Duodenal mucosa (tissue), 2 donors: ENCODE data around the gene TPT1.
A peak's percentile ranks its signal among the peaks of the same experiment; 100 is the strongest.

Experiments
- H3K27ac ChIP-seq: one replicate; pipeline ENCODE4 v1.7.0; 2013; ENCODE audit warnings: low read depth, low read length
- H3K27me3 ChIP-seq, 2 donors: one replicate each; pipeline ENCODE4 v1.7.0; 2013; ENCODE audit warnings: low read length in 2 of 2, control low read depth in 1 of 2; ENCODE audit not compliant: insufficient read depth in 2 of 2, control insufficient read depth in 1 of 2
- H3K36me3 ChIP-seq, 2 donors: one replicate each; pipeline ENCODE4 v1.7.0; 2013; ENCODE audit warnings: low read length in 2 of 2, control low read depth in 1 of 2; ENCODE audit not compliant: insufficient read depth in 2 of 2, control insufficient read depth in 1 of 2
- H3K4me1 ChIP-seq, 2 donors: one replicate each; pipeline ENCODE4 v1.7.0; 2013; ENCODE audit warnings: low read length in 2 of 2, control low read depth in 1 of 2; ENCODE audit not compliant: insufficient read depth in 2 of 2, control insufficient read depth in 1 of 2
- H3K4me3 ChIP-seq, 2 donors: one replicate each; pipeline ENCODE4 v1.7.0; 2013; ENCODE audit warnings: low read length in 2 of 2, low read depth in 1 of 2
- H3K9ac ChIP-seq, 2 donors: one replicate each; pipeline ENCODE4 v1.7.0; 2013; ENCODE audit warnings: low read length in 2 of 2, low read depth in 1 of 2
- H3K9me3 ChIP-seq, 2 donors: one replicate each; pipeline ENCODE4 v1.7.0; 2013; ENCODE audit warnings: low read length in 2 of 2, control low read depth in 1 of 2; ENCODE audit not compliant: control insufficient read depth in 1 of 2

The TPT1 gene

DNA sequence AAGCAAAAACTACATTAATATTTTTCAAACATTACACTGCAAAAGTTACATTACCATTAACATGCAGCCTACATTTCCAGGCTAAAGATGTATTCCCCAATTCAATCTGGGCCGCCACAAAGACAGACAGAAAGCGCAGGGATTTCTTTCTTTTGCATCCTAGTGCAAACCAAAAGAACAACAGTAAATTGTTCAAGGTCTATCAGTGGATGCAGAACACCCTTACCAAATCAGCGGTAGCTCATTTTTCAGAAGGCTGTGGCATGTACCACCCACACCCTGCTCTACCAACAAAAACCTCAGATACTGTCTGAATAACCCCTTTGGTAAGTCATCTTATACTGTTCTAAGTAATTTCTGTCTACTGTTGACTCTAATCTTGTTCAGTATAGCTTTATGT is 3.6 kb downstream of the TPT1 start:
- Histone ChIP-seq H3K9me3 (no peaks in the 10 kb centered on the region), H3K4me3 (peak overlapping the region in 1 of 2 donors; percentile 93), H3K4me1 (peaks cover 56 to 58% of the 10 kb centered on the region in 2 donors), H3K27ac (no peak overlapping the region), H3K27me3 (no peaks in the 10 kb centered on the region), H3K9ac (no peak overlapping the region), H3K36me3 (peaks cover 44 to 55% of the 10 kb centered on the region in 2 donors)

DNA sequence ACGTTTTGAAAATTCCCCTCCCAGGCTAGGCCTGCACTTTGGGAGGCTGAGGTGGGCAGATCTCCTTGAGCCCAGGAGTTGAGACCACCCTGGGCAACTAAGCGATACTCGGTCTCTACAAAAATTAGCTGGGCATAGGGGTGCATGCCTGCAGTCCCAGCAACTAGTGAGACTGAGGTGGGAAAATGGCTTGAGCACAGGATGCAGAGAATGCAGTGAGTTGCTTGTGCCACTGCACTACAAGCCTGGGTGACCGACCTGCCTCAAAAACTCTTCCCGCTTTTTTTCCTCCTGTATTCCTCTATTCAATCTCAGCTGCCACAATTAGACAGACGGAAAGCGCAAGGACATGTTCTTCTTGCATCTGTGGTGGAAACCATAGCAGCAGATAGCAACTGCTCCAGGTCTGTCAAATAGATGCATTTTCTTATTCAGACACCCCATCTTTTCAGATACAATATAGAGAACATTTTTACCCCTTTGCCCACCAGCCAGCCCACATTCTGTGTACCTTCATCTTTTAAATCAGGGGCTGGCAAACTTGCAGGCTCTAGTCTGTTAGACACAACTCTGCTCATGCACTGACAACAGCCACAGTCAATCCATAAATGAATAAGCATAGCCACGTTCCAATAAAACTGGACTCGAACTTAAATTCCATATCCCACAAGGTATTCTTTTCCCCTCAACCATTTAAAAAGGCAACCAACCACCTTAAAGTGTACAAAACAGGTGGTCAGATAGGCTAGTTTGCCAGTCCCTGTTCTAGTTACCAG is 4.8 kb downstream of the TPT1 start:
- Histone ChIP-seq H3K9me3 (no peaks in the 10 kb centered on the region), H3K4me1 (peaks cover 55 to 63% of the 10 kb centered on the region in 2 donors), H3K4me3 (no peak overlapping the region), H3K9ac (no peak overlapping the region), H3K36me3 (peaks cover 44 to 55% of the 10 kb centered on the region in 2 donors), H3K27me3 (no peaks in the 10 kb centered on the region), H3K27ac (no peak overlapping the region)

DNA sequence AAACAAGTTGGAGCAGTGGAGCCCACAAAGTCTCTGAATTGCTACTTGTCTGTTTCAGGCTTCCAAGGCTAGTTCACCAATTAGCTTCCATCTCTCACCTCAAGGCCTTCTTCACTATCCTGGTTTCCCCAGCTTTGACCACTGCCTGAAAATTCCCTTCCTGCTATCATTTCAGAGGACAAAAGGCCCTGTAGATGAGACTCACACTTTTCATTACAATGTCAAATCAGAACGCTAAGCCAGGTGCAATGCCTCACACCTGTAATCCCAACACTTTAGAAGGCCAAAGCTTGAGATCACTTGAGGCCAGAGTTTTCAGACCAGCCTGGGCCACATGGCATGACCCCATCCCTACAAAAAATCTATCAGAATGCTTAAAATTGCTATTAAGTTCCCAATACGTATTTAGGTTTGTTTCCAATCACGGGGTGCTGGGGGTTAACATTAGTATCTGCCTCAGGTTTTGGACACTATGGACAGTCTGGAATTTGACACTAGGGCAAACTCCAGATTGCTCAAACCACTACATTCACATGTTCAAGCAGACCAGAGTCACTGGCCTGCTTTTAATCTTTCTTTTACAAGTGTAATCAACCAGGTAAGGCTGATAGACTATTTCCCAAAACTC is 5.5 kb downstream of the TPT1 start:
- no peak overlapping the region for H3K27ac ChIP-seq
- H3K4me1 ChIP-seq, result peaks cover 55 to 64% of the 10 kb centered on the region in 2 donors
- H3K9me3 ChIP-seq, result no peaks in the 10 kb centered on the region
- H3K9ac ChIP-seq, result no peak overlapping the region
- peaks cover 44 to 55% of the 10 kb centered on the region in 2 donors for H3K36me3 ChIP-seq
- H3K27me3 ChIP-seq, result no peaks in the 10 kb centered on the region
- H3K4me3 ChIP-seq, result no peak overlapping the region

DNA sequence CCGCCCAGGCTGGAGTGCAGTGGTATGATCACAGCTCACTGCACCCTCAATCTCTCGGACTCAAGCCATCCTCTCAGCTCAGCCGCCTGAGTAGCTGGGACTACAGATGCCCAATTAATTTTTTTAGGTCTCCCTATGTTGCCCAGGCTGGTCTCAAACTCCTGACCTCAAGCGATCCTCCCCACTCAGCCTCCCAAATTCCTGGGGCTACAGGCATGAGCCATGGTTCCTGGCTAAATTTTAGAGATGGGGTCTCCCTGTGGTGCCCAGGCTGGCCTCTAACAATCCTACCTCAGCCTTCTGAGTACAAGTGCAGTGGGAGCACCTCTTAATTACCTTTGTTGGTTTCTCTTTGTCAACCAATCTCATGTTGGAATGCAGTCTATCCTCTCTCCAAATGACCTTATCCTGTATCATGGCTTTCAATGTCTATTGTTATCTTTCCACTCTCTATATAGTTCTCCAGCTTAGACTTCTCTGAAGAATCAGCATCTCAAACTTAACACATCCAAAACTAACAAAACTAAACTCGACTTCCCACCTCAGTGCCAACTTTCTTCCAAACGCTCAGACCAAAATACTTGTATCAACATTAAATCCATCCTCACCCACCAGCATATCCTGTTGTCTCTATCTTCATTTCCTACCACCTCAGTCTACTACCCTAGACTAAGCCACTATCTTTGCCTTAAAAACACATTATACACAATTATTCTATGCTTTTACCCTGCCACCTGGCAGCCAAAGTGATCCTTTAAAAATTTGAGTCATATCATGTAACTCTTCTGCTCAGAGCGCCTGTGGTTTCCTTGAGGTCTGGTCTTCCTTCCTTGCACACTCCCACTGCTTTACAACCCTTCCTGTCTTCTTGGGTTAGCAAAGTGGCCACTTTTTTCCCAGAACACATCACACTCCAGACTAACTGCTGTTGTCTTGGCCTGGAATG is 6.7 kb downstream of the TPT1 start:
- Histone ChIP-seq H3K4me3 (no peak overlapping the region), H3K36me3 (peaks cover 43 to 47% of the 10 kb centered on the region in 2 donors), H3K4me1 (peaks cover 48 to 59% of the 10 kb centered on the region in 2 donors)

DNA sequence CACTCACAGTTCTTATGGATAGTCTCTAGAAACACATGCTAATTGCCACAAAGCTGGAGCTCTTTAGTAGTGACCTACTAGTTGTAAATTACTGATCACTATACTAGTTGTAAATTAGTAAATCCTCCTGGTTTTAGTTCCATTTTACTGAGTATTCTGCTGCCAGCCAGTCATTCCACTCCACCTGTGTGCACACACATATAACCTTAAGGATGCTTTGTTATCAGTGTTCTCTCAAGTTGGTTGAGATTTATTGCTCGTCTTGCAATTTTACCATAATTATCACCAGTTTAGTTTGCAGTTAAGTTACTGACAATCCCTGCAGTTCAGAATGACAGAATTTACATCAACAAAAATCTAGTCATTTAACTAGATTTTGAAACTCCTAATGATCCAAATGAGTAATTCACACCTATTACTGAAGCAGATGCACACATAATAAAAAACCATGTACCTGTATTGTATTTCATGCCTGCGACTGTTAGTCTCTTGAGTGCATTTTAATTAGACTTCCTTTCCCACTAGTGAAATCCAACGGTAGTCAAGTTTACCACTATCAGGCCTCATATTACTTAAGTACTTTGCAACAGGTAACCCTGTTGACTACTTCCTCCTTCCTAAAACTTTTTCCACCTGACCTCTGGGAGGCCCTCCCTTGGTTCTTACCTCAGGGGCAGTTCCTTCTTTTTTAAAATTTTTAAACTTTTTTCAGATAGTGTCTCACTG is 7.6 kb downstream of the TPT1 start:
- Histone ChIP-seq H3K36me3 (peaks cover 35 to 39% of the 10 kb centered on the region in 2 donors), H3K27ac (no peak overlapping the region), H3K4me1 (peaks cover 48 to 53% of the 10 kb centered on the region in 2 donors), H3K9me3 (no peaks in the 10 kb centered on the region), H3K4me3 (no peak overlapping the region), H3K27me3 (no peaks in the 10 kb centered on the region), H3K9ac (no peak overlapping the region)

More for the DNA sequence above, 6.7 kb downstream of the TPT1 start:
- no peak overlapping the region for H3K9ac ChIP-seq
- H3K27ac ChIP-seq, result no peak overlapping the region
- H3K9me3 ChIP-seq, result no peaks in the 10 kb centered on the region
- no peaks in the 10 kb centered on the region for H3K27me3 ChIP-seq

DNA sequence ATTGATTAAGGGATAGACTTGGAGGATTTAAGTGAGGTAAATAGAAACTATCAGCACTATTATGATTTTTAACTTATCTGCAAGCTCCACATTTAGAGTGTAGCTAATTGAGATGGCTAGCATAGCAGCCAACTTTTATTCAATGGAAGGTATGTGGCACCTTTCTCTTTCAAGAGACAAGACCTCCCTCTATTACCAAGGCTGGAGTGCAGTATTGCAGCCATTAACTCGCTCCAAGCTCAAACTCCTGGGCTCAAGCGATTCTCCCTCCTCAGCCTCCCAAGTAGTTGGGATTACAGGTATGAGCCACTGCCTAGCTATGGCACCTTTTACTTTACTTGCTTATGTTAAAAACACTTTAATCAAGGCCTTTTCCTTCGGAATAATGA is 8.2 kb downstream of the TPT1 start:
- Histone ChIP-seq H3K9me3 (no peaks in the 10 kb centered on the region), H3K9ac (no peak overlapping the region), H3K27ac (no peak overlapping the region), H3K4me3 (no peak overlapping the region), H3K4me1 (peaks cover 43 to 48% of the 10 kb centered on the region in 2 donors), H3K36me3 (peaks cover 29 to 33% of the 10 kb centered on the region in 2 donors), H3K27me3 (no peaks in the 10 kb centered on the region)

DNA sequence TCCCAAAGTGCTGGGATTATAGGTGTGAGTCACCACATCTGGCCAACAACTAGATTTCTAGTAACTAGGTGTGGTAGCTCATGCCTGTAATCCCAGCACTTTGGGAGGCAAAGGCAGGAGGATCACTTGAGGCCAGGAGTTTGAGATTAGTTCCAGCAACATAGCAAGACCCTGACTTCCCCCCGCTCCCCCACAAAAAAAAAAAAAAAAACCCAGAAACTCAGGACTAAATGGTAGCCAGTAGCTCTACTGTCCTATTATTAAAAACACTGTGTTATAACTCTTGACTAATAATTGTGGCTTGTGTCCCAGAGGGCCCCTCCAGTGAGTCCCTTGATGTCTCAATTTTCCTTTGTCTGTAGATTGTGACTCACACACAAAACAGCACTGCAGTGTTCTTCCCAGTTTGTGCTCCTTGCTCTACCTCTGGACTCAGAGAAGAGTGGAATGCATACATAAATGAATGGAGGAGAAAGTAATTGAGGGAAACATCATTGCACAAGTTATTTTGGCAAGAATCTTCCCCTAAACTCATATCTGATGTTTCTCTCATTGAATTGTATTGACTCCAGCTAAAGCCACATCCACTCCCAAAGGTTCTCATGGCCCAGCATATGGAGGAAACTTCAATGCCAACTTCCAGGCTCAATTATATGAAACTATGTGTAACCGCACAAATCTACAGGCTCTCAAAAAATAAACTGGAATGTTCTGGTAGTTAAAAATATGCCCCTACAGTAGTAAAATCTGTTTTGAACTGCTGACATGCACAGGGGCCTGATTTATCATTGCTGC is 8.8 kb downstream of the TPT1 start:
- H3K9me3 ChIP-seq, result no peaks in the 10 kb centered on the region
- H3K36me3 ChIP-seq, result peaks cover 23 to 27% of the 10 kb centered on the region in 2 donors
- no peak overlapping the region for H3K4me3 ChIP-seq
- no peaks in the 10 kb centered on the region for H3K27me3 ChIP-seq
- H3K4me1 ChIP-seq, result peaks cover 37 to 42% of the 10 kb centered on the region in 2 donors
- no peak overlapping the region for H3K27ac ChIP-seq
- H3K9ac ChIP-seq, result no peak overlapping the region

DNA sequence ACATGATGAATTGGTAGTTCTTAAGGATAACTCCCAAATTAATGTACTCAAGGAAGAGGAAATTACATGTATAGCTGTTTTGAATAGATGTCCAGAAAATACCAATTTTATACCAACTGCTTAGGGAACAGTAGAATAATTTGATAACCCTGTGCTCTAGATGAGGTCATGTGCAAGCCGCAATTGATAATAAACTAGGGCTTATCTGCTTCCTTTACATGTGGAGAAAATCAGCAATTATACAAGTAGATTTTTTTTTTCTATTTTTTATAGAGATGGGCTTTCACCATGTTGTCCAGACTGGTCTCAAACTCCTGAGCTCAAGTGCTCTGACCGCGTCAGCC is 9.3 kb downstream of the TPT1 start:
- Histone ChIP-seq H3K9me3 (no peaks in the 10 kb centered on the region), H3K27ac (no peak overlapping the region), H3K36me3 (peaks cover 20 to 21% of the 10 kb centered on the region in 2 donors), H3K9ac (no peak overlapping the region), H3K27me3 (no peaks in the 10 kb centered on the region), H3K4me1 (peaks cover 33 to 38% of the 10 kb centered on the region in 2 donors), H3K4me3 (no peak overlapping the region)

DNA sequence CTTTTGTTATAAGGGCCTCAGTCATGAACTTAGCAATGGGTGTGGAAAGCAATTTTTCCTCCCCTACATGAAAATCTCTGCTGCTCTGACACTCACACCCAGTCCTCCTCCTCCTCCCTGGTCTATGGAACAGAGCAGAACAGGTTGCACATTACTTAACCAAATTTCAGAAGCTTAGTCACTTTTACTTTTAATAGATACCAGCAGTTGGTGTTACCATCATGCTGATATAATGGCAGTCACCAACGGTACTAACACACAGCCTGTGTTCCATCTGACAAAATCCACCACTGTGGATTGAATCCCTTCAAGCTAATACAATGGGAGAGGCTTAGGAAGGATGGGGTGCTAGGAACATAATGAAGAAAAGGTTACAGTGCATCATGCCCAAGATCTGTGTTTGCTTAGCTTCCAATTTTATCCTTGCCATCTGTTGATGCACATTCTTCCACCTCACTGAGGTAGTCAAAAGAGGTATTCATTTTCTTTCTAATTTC is 9.8 kb downstream of the TPT1 start:
- Histone ChIP-seq H3K27me3 (no peaks in the 10 kb centered on the region), H3K9me3 (no peaks in the 10 kb centered on the region), H3K27ac (no peak overlapping the region), H3K4me3 (no peak overlapping the region), H3K4me1 (peaks cover 28 to 33% of the 10 kb centered on the region in 2 donors), H3K36me3 (peaks cover 15 to 16% of the 10 kb centered on the region in 2 donors), H3K9ac (no peak overlapping the region)
